Non-pigmented ciliary epithelial cell (primary cell): ENCODE results near the gene GAB2.
"Not testable (repeated sequence)": the region's sequence is repeated elsewhere in the genome, so short reads cannot be mapped to it uniquely, and the experiment has no call there.

Source experiments
- DNase-seq: peaks from one replicate; pipeline ENCODE4 v3.0.0-alpha.2; 2010; ENCODE audit warnings: low read depth

GAB2 gene

DNA sequence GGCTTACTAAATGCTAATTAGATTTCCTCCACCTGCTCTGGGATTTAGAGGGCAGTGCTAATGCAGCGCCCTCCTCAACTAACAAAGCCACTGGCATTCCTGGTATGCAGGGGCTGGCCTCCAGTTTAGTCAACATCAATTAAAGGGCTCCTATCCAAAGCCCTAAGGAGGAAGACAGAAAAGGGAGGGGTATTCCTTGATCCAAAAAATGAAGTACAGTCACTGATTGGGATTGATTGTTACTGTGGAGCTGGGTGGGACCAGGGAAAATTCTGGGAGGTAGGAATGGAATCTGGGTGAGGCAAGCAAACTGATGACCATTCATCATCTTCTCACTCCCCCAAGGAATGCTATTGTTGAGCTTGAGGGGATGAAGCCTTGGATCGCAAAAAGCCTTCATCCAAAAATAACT, 52.2 kb downstream of the GAB2 start:
- no peak for DNase-seq

DNA sequence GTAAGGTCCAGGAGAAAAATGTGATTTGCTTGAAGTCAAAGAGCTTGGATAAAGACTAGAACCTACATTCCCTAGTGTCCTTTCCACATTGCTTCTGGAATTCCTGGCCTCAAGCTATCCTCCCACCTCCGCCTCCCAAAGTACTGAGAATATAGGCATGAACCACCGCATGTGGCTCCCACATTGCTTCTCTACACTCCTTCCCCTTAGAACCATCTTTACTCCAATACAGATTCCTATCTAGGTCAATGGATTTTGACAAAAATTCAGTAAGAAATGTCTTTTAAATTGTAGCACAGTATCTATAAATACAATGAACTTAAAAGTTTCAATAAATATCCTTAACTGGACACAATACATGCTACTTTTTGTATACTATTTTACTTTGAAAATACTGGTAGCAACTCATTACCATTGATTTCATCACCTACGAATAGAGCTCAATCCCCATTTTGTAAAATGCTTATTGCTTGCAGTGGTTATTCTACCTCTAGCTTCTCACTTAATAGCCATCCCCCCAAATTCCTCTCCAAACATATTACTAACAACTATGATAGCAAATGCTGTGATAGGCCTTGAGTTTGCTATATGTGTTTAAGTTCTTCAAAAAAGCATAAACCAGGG, 53.4 kb downstream of the GAB2 start:
- no peak for DNase-seq

DNA sequence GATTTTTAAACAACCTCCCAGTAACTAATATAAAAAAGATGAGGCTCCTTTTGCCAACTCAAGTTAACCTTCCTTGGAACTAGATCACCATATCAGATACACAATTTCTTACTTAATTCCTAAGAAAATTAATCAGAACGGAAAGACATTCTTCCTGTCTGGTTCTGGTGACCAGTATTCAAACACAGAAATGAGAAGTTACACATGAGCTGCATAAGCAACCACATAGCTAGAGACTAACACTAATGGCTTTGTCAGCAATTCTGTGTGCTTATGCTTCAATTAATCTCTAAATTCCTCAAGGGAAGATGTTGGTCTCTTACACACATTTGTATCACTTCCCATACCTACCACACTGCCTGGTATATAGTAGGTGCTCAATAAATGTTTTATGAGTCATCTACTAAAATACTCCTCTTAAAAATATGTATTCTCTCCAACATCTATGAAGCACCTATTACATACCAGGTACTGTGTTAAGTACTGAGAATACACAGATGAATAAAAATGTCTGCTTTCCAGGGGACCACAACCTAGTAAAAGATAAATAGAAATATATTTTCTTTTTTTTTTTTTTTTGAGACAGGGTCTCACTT, 54.5 kb downstream of the GAB2 start:
- no peak for DNase-seq

DNA sequence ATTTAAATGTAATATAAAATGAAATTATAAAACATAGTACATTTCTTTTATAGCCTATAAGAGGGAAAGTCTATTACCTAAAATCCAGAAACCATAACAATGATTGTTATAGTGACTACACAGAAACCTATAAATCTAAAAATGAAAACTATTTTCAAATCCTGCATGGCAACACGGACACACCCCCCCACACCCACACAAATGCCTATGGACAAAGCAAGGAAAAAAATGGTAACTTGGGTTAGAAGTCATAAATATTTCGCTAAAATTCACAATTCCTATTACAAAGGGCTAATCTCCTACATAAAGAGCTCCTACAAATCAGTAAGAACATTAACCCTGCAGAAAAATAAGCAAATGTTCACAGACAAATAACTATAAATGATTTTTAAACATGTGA, 56.4 kb downstream of the GAB2 start:
- DNase-seq: no peak

- DNase-seq: no peak
These were observed 57.7 kb downstream of the GAB2 start for GRCh38 chr11:78359921-78360320.

- DNase-seq: not testable (repeated sequence)
These were observed 59.7 kb downstream of the GAB2 start for GRCh38 chr11:78357924-78358323.

DNA sequence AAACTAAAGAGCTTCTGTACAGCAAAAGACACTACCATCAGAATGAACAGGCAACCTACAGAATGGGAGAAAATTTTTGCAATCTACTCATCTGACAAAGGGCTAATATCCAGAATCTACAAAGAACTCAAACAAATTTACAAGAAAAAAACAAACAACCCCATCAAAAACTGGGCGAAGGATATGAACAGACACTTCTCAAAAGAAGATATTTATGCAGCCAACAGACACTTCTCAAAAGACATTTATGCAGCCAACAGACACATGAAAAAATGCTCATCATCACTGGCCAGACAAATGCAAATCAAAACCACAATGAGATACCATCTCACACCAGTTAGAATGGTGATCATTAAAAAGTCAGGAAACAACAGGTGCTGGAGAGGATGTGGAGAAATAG, 60.2 kb downstream of the GAB2 start:
- DNase-seq: not testable (repeated sequence)

DNA sequence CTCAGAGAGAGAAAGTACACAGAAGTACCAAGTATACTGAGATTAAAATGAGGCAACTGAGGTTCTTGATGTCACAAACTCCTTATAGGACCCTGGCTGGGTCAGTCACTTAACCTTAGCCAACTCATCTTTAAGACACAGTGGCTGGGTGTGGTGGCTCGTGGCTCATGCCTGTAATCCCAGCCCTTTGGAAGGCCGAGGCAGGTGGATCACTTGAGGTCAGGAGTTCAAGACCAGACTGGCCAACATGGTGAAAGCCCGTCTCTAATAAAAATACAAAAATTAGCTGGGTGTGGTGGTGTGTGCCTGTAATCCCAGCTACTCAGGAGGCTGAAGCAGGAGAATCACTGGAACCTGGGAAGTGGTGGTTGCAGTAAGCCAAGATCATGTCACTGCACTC, 61.9 kb downstream of the GAB2 start:
- not testable (repeated sequence) for DNase-seq

DNA sequence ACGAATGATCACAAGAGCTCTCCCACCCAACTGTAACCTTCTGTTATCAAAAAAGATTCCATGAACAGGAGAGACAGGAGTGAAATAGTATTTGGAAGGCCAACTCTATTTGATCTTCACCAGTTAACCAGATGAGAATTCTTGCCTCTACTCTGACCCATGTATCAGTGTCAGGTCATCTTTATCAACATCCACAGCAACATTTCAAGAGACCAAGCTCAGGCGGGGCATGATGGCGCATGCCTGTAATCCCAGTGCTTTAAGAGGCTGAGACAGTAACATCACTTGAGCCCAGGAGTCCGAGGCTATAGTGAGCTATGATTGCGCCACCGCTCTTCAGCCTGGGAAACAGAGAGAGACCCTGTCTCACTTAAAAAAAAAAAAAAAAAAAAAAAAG, 62.3 kb downstream of the GAB2 start:
- no peak for DNase-seq

GRCh38 chr11:78354408-78355308, 63.0 kb downstream of the GAB2 start:
- no peak for DNase-seq

- DNase-seq: no peak
These were observed 65.4 kb downstream of the GAB2 start for GRCh38 chr11:78351979-78352841.

GRCh38 chr11:78351193-78351592, 66.4 kb downstream of the GAB2 start:
- DNase-seq: no peak

GRCh38 chr11:78350646-78351165, 66.9 kb downstream of the GAB2 start:
- no peak for DNase-seq

GRCh38 chr11:78350091-78350645, 67.5 kb downstream of the GAB2 start:
- DNase-seq: no peak

DNA sequence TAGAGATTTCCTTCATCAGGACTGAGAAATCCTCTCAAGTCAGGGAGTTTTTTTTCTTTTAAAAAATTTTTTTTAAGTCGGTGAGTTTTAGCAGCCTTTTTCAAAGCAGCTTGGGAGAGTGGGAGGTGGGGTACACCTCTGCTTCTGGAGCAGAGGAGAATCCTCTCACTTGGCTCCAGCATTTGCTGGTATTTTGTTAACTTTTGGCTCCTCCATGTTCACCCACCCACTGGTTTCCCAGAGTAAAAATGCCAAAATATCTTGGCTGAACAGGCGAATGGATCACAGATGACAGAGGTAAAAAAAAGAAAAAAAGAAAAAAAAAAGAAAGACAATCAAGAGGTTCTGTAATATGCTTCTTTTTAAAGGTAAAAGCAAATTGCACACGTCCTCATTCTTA, 68.0 kb downstream of the GAB2 start:
- no peak for DNase-seq

DNA sequence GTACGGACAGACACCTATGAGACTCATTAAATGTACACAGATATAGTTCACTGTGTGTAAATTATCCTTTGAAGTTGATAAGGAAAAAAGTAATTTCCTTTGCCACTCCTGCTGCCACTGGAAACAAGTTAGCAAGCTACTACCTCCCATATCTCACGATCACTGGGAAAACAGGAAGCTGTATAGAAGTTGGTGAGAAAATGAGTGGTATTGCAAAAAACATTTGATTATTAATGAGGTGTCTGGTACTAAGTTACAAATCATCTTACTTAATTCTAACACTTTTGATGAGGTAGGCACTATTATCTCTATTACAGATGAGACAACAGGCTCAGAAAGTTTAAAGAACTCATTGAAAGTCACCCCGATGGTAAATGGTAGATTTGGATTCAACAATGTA, 68.5 kb downstream of the GAB2 start:
- no peak for DNase-seq

DNA sequence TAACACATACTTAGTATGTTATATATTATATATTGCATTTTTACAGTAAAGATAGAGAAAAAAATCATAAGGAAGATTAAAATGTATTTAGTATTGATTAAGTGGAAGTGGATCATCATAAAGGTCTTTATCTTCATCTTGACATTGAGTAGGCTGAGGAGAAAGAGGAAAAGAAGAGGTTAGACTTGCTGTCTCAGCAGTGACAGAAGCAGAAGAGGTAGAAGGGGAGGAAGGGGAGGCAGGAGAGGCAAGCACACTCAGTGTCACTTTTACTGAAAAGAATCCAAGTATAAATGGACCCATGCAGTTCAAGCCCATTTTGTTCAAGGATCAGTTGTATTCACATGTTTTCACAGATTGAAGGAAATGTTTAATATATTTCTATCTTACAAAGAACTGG, 69.7 kb downstream of the GAB2 start:
- no peak for DNase-seq

DNA sequence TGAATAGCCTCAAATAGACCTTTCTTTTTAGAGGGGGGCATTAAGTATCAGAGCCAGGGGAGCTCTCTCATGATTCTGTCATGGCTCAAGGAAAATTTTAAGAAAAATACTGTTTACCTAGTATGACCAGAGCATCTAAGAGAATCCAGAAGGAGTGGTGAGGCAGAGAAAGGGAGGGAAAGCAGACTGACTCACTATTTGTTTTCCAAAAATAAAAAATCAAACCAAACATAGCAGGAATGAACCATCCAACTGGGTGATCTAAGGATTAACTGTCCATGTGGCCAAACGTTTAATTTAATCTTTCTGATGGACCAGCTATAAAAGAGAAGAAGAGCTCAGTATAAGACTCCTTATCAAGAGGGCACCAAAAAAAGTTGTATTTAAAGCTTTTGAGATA, 70.8 kb downstream of the GAB2 start:
- no peak for DNase-seq

GRCh38 chr11:78345450-78345849, 72.2 kb downstream of the GAB2 start:
- no peak for DNase-seq

- no peak for DNase-seq
These were observed 72.9 kb downstream of the GAB2 start for GRCh38 chr11:78344676-78345075.

GRCh38 chr11:78344094-78344493, 73.5 kb downstream of the GAB2 start:
- no peak for DNase-seq

- DNase-seq: no peak
These were observed 74.3 kb downstream of the GAB2 start for GRCh38 chr11:78343303-78343702.
